Skeletal muscle cell (primary cell): Measurements from ENCODE around the gene UBE2G1.
"Not testable (repeated sequence)": the region's sequence is repeated elsewhere in the genome, so short reads cannot be mapped to it uniquely, and the experiment has no call there.

Experiments used
- DNase-seq: peaks from one replicate; pipeline ENCODE4 v3.0.0-alpha.2; 2010; ENCODE audit warnings: low read depth
- H3K4me3 ChIP-seq: 2 replicates; pipeline ENCODE4 v1.5.1; 2011; ENCODE audit warnings: low read depth, mild to moderate bottlenecking, control low read depth, low read length, moderate library complexity

UBE2G1 gene

GRCh38 chr17:4263282-4264215 lies 102.9 kb downstream of the UBE2G1 start, which contains the start of gene ANKFY1:
Gene ANKFY1 (minus strand): TSS chr17:4263979. CDS start chr17:4263941, 38 bp downstream.
- DNase-seq = peak; percentile 84
- peak within 1 kb of the TSS; percentile 82 for H3K4me3 ChIP-seq

DNA sequence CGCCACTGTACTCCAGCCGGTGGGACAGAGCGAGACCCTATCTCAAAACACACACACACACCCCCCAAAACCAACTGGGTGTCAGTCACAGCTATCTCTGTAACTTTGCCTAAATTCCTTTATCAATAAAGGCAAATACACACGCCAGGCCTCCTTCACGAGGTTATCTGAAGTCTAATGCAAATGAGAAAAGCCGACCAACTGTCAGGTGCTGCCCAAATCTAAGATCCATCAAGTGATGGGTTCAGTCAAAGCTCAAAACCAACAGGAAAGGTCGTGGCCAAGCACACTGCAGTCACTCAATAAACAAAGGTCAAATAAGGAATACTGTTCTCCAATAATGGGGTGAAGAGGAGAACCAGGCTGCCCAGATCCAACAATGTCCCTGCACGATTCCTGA lies 103.8 kb downstream of the UBE2G1 start:
- H3K4me3 ChIP-seq = peak overlapping the region; percentile 82
- DNase-seq = no peak

GRCh38 chr17:4261452-4261851 lies 105.0 kb downstream of the UBE2G1 start:
- no peak overlapping the region for H3K4me3 ChIP-seq
- DNase-seq = no peak

DNA sequence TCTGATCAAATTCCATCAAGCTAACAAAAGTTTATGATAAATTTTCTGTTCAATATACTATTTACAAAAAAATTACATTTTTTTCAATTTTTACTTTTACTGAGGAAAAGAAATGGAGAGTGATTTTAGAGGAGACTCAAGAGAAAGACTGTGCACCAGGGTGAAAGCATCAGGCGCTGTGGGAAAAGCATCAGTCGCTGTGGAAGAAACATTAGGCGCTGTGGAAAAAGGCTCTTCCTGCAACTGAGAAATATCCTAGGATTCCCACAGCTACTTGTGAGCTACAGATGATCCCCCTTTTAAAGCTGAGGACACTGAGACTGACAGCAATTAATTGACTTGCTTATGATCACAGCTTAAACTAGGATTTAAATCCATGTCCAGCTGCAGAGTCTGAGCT lies 107.6 kb downstream of the UBE2G1 start:
- H3K4me3 ChIP-seq = no peak overlapping the region
- no peak for DNase-seq

DNA sequence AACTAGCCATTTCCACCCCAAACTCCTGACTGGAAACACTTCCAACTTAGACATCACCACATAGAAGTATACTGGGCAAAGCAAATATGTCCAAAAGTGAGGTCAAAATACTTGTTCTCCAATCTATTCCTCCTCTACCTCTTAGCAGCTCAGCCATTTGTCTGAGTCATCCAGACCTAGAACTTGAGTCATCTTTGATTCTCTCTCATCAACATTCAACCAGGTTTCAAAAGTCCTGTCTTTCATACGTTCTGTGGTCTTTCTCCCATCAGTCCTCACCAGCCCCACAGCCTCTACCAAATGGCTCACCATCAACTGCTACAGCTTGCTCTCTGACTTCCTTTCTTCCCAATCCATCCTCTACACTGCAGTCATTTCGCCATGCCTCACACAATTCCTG lies 109.5 kb downstream of the UBE2G1 start:
- no peak overlapping the region for H3K4me3 ChIP-seq
- DNase-seq = no peak

DNA sequence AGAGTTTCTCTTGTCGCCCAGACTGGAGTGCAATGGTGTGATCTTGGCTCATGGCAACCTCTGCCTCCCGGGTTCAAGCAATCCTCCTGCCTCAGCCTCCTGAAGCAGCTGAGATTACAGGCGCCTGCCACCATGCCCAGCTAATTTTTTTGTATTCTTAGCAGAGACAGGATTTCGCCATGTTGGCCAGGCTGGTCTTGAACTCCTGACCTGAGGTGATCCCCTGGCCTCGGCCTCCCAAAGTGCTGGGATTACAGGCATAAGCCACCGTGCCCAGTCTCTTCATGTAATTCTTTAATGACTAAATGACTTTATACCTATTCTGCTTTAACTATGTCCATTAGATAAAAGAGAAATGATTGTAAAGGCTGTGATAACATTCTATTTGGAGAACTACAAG lies 111.2 kb downstream of the UBE2G1 start:
- DNase-seq, H3K4me3 ChIP-seq: not testable (repeated sequence)

DNA sequence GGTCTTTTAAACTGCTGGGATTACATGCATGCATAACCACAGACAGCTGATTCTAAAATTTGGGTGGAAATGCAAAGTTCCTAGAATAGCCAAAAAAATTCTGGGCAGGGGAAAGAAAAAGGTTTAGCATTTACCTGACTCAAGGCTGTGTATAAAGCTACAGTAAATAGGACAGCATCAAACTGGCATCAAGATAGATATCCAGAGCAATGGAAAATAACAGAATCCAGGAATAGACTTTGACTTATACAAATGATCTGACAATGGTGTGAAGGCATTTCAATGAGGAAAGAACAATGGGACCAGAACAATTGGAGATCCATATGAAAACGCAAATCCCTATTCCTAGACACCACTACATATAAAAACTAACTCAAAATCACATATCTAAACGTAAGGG lies 115.6 kb downstream of the UBE2G1 start:
- H3K4me3 ChIP-seq = no peak overlapping the region
- no peak for DNase-seq

DNA sequence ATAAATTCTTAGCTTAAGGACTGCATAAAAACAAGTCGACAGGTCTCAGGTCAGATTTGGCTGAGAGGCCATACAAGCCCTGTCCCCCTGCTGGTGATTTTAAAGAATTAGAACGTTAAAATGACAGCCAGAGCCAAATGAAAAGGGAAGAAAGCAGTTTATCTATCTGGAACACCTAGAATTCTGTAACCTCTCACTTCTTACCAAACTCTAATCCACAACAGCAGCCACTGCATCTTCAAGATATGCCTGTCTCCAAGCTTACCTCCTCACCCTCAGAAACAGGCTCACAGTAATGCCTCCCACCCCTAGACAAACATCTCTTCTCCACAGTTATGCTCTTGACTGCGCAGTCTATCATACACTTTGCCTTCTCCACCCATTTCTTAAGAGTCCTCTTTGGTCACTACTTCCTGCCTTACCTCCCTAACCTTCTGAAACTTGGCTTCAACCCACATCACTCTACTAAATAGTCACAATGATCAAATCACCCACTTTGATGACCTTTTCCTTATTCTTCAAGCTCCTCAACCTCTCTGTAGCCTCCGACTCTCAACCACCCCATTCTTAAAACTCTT lies 116.9 kb downstream of the UBE2G1 start:
- DNase-seq = no peak
- H3K4me3 ChIP-seq = no peak overlapping the region

DNA sequence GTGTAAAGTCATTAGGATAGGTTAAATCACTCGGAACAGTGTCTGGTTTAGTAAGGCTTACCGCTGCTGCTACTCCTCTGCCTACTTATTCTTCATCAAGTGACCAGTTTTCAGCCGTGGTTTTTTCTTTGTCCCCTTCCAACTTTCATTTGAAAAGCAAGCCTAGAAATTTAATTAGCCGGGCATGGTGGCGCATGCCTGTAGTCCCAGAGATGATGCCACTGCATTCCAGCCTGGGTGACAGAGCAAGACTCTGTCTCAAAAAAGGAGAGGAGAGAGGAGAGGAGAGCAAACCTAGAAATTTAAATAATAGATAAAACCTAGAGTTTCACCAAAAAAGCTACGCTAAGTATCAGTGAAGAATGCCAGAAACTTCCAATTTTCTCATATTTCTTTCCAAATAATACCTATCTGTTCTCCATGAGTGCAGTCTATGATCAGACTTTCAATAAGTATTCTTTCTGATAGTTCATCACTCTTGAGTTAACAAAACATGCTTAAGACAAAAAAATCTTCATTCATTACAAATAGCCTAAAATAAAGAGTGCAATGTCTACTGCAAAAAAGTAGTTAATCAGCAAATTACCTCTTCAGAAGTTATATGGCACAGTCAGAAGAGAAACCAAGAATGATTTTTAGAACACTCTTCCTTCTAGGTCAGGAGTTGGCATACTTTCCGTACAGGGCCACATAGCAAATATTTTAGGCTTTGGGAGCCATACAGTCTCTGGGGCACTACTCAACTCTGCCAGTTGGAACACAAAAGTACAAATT lies 117.8 kb downstream of the UBE2G1 start:
- H3K4me3 ChIP-seq = no peak overlapping the region
- no peak for DNase-seq

- no peak for DNase-seq
- H3K4me3 ChIP-seq = no peak overlapping the region
Observed at GRCh38 chr17:4247971-4248388, 118.5 kb downstream of the UBE2G1 start.

DNA sequence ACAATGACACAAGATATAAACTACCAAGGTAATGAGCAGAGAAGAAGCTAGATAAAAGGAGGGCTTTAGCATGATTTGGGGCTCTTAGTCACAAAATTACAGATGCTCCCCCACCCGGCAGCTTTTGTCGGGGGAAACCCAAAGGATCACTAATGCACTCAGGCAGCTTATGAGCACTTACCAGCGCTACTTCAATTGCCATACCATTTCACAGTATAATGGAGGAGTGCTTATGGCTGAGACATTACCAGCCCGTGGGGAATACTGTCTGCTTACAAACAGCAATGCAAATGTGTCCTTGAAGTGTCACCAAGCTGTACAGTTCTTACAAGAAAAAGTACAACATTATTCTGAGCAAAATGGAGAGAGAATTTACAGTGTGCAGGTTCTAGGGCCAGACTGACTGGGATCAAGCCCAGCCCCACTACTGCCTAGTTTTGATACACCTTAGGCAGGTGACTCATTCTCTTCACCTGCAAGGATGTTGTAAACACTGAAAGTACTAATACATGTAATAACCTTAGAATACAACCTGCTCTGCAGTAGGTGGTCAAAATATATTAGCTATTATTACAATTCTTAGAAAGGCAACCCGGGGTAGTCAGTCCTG lies 119.0 kb downstream of the UBE2G1 start:
- DNase-seq = no peak
- H3K4me3 ChIP-seq = no peak overlapping the region

GRCh38 chr17:4246674-4247073 lies 119.8 kb downstream of the UBE2G1 start:
- H3K4me3 ChIP-seq = no peak overlapping the region

DNA sequence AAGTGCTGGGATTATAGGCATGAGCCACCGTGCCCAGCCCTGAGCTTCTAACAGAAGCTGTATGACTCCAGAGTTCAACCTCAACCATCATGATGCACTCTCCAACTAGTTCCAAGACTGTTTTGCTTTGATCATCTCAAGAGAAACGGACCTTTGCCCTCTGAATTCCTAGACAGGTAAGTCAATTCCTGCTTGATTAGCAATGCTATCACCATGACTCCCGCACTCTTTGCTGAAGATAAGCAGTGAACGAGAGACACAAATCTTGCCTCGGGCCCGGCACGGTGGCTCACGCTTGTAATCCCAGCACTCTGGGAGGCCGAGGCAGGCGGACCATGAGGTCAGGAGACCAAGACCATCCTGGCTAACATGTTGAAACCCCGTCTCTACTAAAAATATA lies 124.9 kb downstream of the UBE2G1 start:
- H3K4me3 ChIP-seq = no peak overlapping the region
- no peak for DNase-seq

More at GRCh38 chr17:4246674-4247073, 119.8 kb downstream of the UBE2G1 start:
- DNase-seq = no peak

DNA sequence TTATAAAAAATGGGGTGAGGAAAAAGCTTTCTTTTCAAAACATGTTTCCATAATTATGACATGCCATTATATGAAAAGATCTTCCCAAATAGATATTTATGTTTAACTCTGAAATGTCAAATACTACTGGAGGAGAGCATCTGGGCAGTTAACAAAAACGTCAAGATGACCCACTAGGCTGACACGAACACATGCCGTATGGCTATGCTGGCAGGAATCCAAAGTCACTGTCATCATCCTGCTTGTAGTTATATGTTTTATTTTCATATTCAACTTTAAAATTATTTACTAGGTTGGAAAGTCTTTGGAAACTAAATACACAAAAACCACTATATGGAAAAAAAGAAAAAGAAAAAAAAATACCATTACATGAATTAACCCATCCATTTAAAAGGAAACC lies 130.0 kb downstream of the UBE2G1 start:
- H3K4me3 ChIP-seq = no peak overlapping the region
- DNase-seq = no peak

DNA sequence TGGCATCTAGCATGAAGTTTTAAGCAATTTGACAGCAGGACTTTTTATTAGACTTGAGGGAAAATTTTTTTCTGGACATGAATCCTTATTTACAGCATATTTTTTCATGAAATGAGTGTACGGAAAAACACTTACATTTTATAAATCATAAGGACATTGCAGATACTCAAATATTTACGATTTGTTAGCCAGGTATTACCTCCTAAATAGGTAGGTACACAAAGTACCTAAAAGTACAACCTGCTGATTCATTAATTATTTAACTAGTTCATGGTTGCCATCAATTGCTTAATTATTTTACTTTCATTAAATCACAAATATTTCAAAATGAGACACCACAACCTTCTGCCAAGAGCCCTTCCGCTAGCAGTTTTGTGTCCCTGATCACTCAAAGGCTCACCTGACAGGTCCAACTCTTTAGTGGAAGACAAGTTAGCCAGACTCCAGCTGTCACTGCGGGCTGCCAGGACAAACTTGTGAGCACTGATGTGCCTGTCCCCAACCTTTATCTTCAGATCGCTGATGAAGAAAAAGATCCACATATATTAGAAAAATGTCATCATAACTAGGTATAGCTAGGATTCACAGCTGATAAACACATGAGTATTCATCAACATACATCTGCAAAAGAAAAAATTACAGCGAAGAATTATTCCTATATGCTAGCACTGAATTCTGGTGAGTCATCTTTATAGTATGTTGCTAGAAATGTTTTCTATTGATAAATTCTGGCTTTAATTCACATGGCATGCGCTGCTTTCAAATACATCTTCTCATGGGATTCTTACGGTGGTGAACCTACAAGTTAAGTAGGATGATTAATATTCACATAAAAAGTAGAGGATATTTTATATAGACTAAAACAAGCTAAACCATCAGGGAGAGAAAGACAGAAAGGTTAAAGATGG lies 130.8 kb downstream of the UBE2G1 start:
- H3K4me3 ChIP-seq = no peak overlapping the region
- DNase-seq = no peak

GRCh38 chr17:4234401-4234800 lies 132.1 kb downstream of the UBE2G1 start:
- no peak for DNase-seq
- no peak overlapping the region for H3K4me3 ChIP-seq

GRCh38 chr17:4233668-4234258 lies 132.7 kb downstream of the UBE2G1 start:
- H3K4me3 ChIP-seq = no peak overlapping the region

GRCh38 chr17:4232168-4232813 lies 134.2 kb downstream of the UBE2G1 start:
- no peak overlapping the region for H3K4me3 ChIP-seq
- DNase-seq = no peak

More at GRCh38 chr17:4233668-4234258, 132.7 kb downstream of the UBE2G1 start:
- no peak for DNase-seq
